ENCODE measurements around the gene RABEP2. TPM values are rescaled to one million over a fixed set of nuclear protein-coding genes. Genes with fewer than 3 reads are reported as not detected.
"Not testable (repeated sequence)": the region's sequence is repeated elsewhere in the genome, so short reads cannot be mapped to it uniquely, and the experiment has no call there.

The RABEP2 gene
- polyA plus RNA-seq, 3 donors, result 26.0 to 32.0 (median 30.8) TPM

DNA sequence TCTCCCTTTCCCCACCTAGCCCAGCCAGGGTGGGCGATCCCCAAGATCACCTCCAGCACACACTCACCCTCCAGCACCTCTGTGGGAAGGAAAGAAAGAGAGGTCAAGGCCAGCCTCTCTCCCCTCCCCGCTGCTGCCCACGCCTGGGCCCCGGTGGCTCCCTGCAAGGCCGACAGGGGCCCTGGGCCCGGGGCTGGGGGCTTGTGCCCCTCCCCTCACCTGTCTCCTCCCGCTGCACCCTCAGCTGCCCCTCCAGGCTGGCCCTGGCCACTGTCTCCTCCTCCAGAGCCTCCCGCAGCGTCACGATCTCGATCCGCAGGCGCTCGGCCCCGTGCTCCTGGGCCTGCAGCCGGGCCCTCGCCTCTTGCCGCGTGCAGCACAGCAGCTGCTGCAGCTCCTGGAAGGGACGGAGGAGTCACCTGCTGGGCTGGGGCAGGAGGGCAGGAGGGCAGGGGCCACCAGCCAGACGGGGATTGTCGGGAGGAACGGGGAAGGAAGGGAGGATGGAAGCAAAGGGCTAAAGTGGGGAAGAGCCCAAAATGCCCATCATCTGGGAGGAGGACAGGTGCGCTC is 19.2 kb downstream of the RABEP2 start:
- no peak for DNase-seq

DNA sequence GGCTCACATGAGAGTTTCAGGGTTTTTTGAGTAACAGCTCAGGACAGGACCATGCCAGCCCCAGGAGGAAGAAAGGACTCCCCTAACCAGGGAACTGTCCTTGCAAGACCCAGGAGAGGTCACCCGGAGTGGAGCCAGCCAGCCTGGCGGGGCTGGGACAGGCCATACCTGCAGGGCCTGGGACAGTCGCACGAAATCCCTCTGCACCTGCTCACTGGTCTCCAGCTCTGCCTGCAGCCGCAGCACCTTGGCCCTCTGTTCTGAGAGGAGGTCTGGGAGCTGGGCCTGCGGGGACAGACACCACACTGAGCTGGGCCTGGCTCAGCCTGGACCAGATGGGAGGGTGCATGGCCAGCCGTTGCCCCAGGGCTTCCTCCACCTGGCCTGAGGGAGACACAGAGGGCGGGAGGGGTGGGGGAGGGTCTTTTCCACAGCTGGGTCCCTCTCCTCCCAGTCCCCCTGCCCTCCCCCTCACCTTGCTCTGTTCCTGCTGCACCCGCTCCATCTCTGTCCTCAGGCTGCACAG is 19.7 kb downstream of the RABEP2 start:
- DNase-seq, result no peak

DNA sequence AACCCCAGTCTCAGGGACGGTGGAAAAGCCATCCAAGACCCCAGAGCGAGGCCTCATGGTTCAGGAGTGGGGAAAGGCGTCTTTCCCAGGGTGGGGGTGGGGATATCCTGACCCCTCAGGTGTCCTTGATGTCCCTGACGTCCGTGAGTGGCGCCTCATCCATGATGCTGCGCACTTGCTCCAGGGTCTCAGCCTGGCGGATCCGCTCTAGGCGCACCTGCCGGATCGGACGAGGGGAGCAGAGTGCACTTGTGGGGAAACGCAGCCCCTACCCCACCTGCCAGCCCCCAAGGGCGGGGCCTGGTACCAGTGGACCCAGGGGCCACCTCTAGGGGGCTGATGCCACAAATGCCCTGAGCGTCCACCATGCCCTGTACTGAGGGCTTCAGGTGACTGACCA is 20.2 kb downstream of the RABEP2 start:
- DNase-seq, result no peak

DNA sequence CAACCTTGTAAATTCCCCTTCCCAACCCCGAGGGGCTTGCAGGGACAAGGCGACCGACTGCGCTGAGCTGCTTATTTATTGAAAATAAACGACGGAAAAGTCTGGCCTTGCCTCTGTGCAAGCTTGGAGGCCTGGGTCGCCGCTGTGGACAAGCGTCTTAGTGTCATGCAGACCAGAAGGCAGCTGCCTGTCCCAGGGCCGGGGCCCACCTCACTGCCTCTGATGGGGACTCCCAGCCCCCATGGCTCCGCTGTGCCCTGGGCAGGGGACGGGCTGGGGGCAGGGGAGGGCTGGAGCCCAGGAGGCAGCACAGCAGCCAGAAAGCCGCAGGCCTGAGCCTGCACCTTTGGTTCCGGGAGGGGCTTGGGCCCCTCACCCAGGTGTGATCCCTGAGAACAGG is 20.7 kb downstream of the RABEP2 start:
- no peak for DNase-seq

DNA sequence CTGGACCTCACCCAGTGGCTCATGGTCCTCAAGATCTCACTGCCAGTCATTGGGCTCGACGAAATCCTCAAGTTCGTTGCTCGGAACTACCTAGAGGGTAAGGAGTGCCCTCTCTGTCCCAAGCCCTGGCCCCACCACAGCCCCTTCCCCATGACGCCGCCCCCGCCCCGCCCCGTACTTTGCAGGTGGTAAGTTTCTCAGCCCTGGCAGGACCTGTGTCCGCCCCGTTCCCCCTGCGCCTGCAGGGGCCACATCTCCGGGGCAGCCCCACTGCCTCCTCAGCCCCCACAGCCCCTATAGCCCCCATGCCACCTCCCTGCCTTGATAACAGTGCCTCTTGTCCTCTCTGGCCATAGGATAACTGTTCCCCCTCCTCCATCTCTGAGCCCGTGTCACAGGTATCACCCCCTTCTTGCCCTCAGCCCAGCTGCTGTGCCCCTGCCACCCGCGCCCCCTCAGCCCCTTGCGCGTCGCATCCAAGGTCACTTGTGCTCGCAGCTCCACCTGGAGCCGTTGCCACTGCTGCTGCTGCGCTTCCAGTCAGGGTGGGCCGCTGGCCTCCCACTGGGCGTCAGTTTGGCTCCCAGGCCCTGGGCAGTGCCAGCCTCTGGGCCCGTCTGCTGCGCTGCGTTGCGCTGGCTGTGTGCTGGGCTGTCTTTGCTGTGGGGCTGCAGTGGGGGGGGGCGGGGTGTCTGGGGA is 21.5 kb downstream of the RABEP2 start:
- DNase-seq, result no peak

DNA sequence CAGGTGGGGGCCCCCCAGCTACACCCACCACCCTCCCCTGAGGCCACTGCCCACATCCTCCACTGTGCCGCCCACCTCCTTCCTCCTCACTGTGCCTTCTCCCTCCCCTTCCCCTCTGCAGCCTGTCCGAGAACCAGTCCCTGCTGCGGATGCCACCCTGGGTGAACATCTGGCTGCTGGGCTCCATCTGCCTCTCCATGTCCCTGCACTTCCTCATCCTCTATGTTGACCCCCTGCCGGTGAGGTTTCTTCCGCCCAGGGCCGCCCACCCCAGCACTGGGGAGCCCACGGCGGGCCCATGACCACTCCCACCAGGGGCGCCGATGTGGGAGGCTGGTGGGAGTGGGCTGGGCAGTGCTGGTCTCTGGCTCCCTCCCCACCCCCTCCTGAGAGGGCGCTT is 22.1 kb downstream of the RABEP2 start:
- DNase-seq, result no peak

DNA sequence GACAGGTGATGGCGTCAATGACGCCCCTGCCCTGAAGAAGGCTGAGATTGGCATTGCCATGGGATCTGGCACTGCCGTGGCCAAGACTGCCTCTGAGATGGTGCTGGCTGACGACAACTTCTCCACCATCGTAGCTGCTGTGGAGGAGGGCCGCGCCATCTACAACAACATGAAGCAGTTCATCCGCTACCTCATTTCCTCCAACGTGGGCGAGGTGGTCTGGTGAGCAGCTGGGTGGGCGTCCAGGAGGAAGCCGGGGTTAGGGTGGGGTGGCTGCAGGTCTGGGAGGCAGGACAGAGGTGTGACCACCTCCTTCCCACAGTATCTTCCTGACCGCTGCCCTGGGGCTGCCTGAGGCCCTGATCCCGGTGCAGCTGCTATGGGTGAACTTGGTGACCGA is 23.2 kb downstream of the RABEP2 start:
- no peak for DNase-seq

DNA sequence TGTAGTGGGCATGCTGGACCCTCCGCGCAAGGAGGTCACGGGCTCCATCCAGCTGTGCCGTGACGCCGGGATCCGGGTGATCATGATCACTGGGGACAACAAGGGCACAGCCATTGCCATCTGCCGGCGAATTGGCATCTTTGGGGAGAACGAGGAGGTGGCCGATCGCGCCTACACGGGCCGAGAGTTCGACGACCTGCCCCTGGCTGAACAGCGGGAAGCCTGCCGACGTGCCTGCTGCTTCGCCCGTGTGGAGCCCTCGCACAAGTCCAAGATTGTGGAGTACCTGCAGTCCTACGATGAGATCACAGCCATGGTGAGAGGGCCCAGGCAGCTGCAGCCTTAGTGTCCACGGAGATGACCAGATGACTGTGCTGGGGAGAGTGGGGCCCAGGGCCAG is 24.4 kb downstream of the RABEP2 start:
- no peak for DNase-seq

DNA sequence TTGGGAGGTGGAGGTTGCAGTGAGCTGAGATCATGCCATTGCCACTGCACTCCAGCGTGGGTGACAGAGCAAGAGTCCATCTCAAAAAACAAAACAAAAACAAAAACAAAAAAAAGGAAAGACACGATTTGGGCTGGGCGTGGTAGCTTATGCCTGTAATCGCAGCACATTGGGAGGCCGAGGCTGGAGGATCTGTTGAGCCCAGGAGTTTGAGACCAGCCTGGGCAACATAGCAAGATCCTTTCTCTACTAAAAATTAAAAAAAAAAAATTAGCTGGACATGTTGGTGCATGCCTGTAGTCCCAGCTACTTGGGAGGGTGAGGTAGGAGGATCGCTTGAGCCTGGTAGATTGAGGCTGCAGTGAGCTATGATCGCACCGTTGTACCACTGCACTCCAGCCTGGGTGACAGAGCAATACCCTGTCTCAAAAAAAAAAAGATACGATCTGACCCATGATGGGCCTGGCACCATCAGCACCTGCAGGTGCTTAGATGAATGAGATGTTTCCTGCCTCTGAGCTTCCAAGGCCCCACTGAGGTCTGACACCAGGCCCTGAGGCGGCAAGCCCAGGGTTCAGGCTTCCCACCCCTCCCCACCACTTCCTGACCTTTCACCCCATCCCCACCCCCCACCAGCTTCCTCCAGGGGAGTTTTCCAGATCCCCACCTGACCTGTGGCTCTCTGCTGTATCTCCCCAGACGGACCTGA is 25.0 kb downstream of the RABEP2 start:
- no peak for DNase-seq

DNA sequence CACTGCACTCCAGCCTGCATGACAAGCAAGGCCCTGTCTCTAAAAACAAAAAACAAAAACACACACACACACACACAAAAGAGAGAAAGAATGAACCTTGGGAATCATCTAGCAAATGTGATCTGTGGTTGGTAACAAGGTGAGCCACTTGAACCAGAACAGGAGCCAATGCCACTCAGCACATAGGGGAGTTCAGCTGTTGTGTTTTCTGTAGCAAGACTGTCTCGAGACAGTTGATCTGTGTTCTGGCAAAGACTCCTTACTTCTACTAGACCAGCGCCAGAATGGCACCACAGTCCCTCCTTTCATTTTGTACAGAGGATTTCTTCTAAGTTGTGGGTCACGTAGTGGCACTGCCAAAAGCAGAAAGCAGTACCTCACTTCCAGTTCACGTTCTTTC is 26.1 kb downstream of the RABEP2 start:
- no peak for DNase-seq

DNA sequence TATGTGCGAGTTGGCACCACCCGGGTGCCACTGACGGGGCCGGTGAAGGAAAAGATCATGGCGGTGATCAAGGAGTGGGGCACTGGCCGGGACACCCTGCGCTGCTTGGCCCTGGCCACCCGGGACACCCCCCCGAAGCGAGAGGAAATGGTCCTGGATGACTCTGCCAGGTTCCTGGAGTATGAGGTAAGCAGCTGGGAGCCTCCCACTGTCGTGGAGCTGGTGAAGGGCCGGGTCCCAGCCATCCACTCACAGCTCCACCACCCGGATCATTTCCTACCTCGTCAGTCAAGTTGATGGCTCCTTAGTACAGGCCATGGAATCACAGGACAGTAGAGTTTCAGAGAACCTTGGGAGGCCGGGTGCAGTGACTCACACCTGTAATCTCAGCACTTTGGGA is 26.8 kb downstream of the RABEP2 start:
- DNase-seq, result no peak

DNA sequence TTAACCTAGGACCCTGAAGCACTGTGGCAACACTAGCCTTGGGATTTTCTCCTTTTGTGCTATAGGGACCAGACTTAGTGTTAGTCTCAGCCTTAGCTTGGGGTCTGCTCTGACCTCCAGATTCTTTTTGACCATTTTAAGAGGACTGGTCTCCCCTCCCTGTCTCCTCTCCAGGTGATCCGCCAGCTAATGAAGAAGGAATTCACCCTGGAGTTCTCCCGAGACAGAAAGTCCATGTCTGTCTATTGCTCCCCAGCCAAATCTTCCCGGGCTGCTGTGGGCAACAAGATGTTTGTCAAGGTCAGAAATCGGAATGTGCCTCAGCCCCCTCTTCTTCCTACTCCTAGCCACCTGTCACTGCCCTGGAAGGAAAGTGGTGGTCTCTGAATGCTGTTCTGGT is 27.2 kb downstream of the RABEP2 start:
- DNase-seq, result no peak

DNA sequence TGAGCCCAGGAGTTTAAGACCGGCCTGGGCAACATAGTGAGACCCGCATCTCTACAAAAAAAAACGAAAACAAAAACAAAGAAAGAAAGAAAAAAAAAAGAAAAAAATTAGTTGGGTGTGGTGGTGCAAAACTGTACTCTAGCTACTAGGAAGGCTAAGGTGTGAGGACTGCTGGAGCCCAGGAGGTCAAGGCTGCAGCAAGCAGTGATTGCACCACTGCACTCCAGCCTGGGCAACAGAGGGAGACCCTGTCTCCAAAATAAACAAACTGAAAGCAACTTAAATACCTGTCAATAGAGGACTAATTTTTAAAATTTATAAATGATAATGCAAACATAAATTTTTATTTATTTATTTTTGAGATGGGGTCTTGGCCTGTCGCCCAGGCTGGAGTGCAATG is 29.4 kb downstream of the RABEP2 start:
- DNase-seq, result no peak

DNA sequence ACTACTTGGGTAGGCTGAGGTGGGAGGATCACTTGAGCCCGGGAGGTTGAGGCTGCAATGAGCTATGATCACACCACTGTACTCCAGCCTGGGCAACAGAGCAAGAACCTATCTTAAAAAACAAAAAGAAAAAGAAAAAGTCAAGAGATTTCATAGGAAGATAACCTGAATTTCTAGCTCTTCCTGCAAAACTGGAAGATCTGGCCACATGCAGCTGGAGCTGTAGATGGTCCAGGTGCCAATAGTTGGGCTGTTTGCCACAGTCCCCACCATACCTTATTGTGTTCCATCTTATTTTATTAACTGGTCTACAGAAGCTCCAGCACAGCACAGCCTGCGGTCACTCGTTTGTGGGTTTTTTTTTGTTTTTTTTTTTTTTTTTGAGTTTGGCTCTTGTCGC is 31.7 kb downstream of the RABEP2 start:
- DNase-seq, result no peak

DNA sequence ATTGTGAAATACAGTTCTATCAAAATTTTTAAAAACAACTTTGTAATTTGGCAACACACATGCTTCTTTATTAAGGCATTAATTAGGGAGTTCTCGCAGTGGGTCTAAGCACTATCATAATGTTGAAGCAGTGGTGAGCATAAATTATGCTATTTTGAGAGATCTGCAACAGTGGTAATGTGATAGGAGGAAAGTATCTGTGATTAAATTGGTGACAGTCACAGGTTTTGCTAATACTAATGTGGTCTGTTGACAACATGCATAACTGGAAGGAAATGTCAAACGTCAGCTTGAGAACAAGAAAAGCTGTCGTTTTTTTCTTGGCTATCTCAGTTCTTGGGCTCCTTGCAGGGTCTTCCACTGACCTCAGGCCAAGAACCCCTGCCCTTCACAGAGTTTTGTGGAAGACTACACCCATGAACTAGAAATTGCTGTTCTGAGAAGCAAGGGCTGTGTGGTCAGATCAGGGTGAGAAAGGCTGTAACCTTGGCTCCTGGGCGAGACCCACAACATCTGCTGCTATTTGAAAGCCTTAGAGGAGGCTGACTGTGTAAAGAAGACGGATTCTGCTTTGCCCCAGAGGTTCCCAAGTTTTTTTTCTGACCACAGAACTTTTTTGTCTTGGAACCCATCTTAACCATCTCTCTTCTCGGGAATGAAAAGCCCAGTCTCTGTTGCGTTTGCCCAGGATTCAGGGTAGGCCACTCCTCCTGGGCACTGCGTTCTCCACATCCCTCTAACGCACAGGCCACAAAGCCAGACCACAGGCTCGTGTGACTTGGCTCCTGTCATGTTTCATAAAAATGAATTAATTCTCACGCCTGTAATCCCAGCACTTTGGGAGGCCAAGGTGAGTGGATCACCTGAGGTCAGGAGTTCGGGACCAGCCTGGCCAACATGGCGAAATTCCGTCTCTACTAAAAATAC is 32.8 kb downstream of the RABEP2 start:
- DNase-seq, result no peak

DNA sequence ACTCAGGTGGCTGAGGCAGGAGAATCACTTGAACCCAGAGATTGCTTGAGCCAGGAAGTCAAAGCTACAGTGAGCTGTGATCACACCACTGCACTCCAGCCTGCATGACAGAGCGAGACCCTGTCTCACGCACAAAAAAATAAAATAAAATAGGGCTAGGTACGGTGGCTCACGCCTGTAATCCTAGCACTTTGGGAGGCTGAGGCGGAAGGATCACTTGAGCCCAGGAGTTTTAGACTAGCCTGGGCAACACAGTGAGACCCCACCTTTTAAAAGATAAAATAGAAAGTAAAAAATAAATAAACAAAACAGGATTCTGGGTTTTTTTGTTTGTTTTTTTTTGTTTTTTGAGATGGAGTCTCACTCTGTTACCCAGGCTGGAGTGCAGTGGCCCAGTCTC is 34.7 kb downstream of the RABEP2 start:
- DNase-seq, result not testable (repeated sequence)

DNA sequence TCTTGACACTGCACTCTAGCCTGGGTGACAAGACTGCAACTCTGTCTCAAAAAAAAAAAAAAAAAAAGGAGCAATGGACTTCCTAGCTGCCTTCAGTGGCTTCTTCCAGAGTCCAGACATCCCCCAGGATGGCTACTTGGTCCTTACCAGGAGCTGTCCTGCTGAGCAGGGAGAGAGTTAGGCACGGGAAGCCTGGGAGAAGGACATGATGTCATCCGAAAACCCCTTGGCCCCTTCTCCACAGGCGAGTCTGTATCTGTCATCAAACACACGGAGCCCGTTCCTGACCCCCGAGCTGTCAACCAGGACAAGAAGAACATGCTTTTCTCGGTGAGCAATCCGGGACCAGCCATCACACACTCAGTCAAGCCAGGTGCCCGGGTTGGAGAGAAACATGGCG is 38.1 kb downstream of the RABEP2 start:
- no peak for DNase-seq

DNA sequence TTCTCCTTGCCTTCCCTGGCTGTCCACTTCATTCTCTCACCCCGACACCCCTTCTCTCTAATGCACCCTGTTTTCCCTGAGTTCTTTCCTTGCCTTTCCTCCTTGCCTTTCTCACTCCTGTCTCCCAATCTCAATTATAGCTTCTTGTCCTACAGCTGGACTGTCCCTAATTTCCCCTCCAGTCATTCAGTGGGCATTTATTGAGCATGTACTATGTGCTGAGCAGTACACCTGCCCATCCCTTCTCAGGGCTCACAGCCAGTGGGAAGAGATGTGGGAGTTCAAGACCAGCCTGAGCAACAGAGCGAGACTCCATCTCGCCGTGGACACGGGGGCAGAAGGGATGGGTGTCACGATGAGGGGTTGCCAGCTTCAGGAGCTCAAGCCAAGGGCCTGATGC is 41.0 kb downstream of the RABEP2 start:
- DNase-seq, result no peak

DNA sequence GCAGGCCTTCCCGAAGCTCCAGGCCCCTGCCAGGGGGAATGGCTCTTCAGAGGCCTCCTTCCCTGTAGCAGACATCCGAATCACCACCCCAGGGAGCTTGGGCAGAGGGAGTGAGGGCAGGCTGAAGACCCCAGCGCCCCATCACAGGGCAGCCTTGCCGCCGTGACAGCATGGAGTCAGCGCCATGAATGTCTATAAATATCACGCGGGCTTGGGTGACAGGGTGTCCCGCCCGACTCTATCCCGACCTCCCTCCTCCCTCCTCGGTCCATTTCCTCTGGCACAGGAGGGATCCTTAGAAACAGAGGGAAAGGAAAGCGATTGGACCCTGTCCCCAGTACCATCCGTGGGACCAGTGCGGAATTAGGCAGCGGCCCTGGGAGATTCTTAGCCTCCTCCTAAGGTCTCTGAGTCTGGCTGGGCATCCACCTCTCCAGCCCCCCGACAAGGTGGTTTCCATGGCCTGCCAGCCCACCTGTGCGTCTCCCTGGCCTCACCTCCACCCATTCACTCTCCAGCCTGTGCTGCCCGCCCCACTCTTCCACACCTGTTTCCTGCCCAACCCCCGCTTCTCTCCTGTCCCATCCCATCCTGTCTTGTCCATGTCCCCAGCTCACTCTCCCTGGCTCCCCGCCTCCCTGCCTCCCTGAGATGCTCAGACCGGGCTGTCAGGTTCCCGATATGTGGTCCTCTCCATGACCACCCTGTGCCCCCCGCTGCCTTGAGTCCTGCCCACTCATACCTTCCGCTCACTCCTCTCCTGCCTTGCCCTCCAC is 41.6 kb downstream of the RABEP2 start:
- DNase-seq, result no peak

DNA sequence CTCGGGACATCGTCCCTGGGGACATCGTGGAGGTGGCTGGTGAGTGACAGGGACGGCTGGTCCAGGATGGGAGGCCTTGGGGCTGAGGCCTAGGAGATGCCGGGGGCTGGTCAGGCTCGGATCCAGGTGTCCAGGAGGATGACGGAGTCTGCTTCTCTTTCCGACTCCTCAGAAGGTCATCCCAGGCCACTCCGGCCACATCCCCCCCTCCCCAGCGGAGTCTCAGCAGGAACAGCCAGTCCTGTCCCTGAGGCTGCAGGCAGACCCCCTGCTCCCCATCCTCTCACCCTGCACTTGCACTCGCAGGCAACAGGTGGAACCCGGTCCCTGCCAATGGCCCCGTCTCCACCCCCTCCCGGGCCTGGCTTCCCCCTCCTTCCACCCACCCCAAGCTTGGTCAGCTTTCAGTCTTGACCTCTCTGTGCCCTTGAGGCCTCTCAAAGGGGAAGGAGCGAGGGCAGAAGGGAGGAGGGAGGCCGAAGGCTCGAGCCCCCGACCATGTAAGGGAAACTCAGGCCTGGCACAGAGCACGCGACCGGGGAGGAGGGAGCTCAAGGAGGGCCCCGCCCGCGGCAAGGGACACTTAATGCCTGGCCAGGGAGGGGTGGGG is 42.4 kb downstream of the RABEP2 start:
- DNase-seq, result peak; percentile 71

DNA sequence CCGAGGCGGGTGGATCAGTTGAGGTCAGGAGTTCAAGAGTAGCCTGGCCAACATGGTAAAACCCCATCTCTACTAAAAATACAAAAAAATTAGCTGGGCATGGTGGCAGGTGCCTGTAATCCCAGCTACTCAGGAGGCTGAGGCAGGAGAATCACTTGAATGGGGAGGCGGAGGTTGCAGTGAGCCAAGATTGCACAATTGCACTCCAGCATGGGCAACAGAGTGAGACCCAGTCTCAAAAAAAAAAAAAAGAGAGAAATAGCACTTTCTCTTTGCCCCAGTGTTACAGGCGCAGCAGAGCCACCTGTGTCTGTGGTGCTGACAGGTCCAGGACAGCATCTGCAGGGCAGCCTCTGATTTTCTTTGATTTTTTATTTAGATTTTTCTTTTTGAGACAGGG is 43.5 kb downstream of the RABEP2 start:
- DNase-seq, result not testable (repeated sequence)
